Measurements from ENCODE around the gene NOVA1.

GRCh38 chr14:26538176-26538575 lies 59.7 kb downstream of the NOVA1 start:
- no peak for TF ChIP-seq CTCF (conservative IDR thresholded peaks at IDR 0.05; ENCODE audit: low read length)
- TF ChIP-seq EZH2phosphoT487 (IDR thresholded peaks at IDR 0.05; ENCODE audit: borderline replicate concordance): no peak

All from Loucy (cell line).